ENCODE data around the gene ITGA2B. TPM values are rescaled to one million over a fixed set of nuclear protein-coding genes. Genes with fewer than 3 reads are reported as not detected.

ITGA2B gene
- total and polyA plus RNA-seq, 2 of the 13 experiments (the other 11 are each of a cell fraction or from before 2014, with no cell fraction given): 0.38 to 1.1 TPM

GRCh38 chr17:44354582-44355561 lies 34.6 kb downstream of the ITGA2B start (continued):
- TF ChIP-seq KLF12 (CRISPR knock-in tag; IDR thresholded peaks at IDR 0.05; ENCODE audit: borderline replicate concordance) (peak; percentile 79; the same call in 1 of the 2 replicates), TCF7L2 (IDR thresholded peaks at IDR 0.05; ENCODE audit: low read depth, low read length) (no peak), KDM6A (CRISPR knock-in tag; IDR thresholded peaks at IDR 0.05; ENCODE audit: low read depth) (no peak), HNF4A (CRISPR knock-in tag; IDR thresholded peaks at IDR 0.05) (no peak), NR2C2 (CRISPR knock-in tag; IDR thresholded peaks at IDR 0.05; ENCODE audit: borderline replicate concordance) (no peak), ZSCAN21 (CRISPR knock-in tag; IDR thresholded peaks at IDR 0.05; ENCODE audit: borderline replicate concordance) (peak; percentile 48; the same call in 1 of the 2 replicates), HMGA1 (CRISPR knock-in tag; conservative IDR thresholded peaks at IDR 0.05) (no peak), ZNF512B (CRISPR knock-in tag; IDR thresholded peaks at IDR 0.05; ENCODE audit: borderline replicate concordance) (no peak), GZF1 (CRISPR knock-in tag; IDR thresholded peaks at IDR 0.05) (no peak), ZNF350 (CRISPR knock-in tag; IDR thresholded peaks at IDR 0.05; ENCODE audit: borderline replicate concordance, low read depth) (no peak), ZNF740 (CRISPR knock-in tag; IDR thresholded peaks at IDR 0.05) (0 out of 2 replicates have a peak, but pooled peaks have one; percentile 18), FUBP1 (CRISPR knock-in tag; IDR thresholded peaks at IDR 0.05; ENCODE audit: borderline replicate concordance) (no peak), MEF2D (CRISPR knock-in tag; IDR thresholded peaks at IDR 0.05) (no peak), ZNF530 (CRISPR knock-in tag; IDR thresholded peaks at IDR 0.05; ENCODE audit: low read depth) (no peak), HNRNPK (IDR thresholded peaks at IDR 0.05; ENCODE audit: low read depth, low read length, poor library complexity, severe bottlenecking) (no peak), ZNF232 (CRISPR knock-in tag; IDR thresholded peaks at IDR 0.05; ENCODE audit: borderline replicate concordance) (no peak), ZNF704 (CRISPR knock-in tag; IDR thresholded peaks at IDR 0.05; ENCODE audit: borderline replicate concordance) (no peak), ZNF564 (CRISPR knock-in tag; IDR thresholded peaks at IDR 0.05) (no peak), ZNF451 (CRISPR knock-in tag; IDR thresholded peaks at IDR 0.05) (0 out of 2 replicates have a peak, but pooled peaks have one; percentile 24), NBN (conservative IDR thresholded peaks at IDR 0.05) (no peak), ZNF512 (CRISPR knock-in tag; IDR thresholded peaks at IDR 0.05) (no peak)
